HG02798 (cell line): ENCODE measurements around the gene NODAL.

Experiments
- ATAC-seq: cut with Tn5 transposase; IDR thresholded peaks from one replicate; pipeline ENCODE4 v1.9.1; 2021; ENCODE audit warnings: mild to moderate bottlenecking; ENCODE audit not compliant: unreplicated experiment, poor library complexity

Gene NODAL

DNA sequence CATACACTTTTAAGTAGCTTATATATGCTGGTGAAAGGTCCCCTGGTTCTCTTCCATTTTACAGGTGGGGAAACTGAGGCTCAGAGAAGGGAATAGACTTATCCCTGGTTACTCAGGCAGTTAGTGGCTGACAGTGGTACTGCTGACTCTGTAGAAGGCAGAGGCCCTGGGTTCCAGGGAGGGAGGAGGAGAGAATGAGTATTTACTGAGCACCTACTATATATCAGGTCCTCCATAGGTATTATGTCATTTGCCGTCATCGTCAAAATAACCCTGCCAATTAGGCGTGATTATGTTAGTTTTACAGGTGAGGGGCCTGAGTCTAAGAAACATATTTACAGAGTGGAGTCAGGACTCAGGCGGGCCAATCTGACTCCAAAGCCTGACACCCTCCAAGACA is 23.8 kb upstream of the NODAL start:
- no peak for ATAC-seq

GRCh38 chr10:70462349-70462984 is 21.0 kb upstream of the NODAL start:
- ATAC-seq = no peak

- ATAC-seq = no peak
These were observed 20.2 kb upstream of the NODAL start for GRCh38 chr10:70461397-70462348.

DNA sequence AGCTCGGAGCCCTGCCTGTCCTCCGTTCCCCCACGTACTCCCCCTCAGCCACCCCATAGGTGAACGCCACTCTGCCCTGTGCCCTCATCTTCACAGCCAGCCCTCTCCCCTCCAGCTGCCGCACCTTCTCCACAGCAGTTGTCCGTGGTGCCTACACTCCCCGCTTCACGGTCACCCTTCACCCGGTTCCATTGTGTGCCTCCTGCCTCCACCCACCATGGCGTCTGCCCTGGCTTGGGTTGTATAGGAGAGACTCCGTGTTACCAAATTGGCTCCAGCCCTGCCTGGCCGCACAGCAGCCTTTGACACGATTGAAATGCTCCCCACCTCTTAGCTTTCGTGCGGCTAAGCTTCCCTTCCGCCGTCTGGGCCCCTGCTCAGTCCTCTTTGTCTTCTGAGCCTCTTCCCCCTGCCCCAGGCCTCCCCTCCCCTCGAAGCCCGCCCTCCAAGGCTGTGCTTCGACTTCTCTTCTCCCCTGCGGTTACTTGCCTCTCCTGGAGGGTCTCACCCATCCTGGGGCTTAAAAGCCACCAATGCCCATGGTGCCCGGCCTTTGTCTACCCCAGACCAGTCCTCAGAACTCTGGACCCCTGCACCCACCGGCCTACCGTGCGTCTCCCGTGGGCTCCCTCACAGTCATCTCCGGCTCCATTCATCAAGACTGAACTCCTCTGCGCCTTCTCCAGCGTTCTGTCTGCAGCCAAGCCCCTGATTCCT is 18.5 kb upstream of the NODAL start:
- ATAC-seq = no peak

DNA sequence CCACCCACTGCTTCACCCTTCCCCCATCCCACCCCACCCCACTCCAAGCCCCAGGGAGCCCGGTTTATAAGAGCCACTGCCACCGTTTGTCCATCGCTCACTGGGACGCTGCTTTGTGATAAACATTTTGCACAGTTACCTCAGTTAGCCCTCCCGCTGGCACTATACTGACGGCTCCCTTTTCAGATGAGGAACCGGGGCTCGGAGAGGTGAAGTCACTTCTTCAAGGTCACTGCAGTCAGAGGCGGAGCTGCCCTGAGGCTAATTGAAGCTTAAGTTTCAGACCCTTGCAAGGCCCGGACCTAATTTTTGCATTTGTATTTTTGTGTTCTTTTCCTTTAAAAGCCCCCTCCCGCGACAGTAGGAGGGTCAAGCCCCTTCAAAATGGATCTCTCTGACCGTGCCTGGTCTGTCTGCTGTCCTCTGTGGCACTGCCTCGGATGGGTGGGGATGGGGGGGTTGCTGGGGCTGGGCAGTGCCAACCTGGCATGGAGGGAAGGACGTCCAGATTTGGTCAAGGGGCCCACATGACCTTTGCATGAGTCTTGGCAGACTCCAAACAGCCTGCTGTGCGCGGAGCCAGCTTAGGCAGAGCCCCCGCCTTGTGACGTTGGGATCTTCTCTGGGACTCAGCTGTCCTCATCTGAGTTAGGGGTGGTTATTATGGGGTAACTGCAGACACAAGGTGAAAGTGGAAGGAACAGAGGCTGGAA is 17.7 kb upstream of the NODAL start:
- ATAC-seq = no peak

DNA sequence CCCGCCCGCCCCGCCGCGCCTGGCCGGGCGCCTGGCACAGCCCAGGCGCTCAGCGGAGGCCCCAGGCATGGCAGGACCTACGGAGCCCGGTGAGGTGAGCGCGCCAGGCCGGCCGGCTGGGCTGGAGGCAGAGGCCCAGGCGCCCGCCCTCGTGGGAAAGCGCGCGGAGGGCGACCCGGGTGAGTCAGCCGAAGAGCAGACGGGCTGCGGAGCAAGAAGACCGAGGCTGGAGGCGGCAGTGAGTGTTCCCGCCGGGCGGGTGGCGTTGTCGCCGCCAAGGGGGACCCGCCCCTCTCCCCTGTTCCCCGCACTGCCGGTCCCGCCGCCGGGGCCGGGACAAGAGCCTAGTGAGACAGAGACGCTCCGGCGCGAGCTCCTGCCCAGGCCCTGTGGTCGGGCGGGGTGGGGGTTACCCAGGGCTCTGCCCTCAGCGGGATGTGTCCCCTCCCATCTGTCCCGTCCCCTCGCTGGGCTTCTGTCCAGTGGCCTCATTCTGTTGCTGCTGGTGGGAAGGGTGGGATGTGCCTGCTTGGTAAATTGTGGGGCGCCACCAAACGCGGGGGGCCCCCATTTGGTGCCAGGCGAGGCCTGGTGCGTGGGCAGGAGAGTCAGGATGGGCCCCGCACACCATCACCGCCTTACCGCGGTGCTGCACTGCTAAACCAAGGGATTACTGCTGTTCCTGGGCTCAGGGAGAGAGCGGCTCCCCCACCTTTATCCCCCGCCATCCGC is 17.0 kb upstream of the NODAL start:
- ATAC-seq = no peak

DNA sequence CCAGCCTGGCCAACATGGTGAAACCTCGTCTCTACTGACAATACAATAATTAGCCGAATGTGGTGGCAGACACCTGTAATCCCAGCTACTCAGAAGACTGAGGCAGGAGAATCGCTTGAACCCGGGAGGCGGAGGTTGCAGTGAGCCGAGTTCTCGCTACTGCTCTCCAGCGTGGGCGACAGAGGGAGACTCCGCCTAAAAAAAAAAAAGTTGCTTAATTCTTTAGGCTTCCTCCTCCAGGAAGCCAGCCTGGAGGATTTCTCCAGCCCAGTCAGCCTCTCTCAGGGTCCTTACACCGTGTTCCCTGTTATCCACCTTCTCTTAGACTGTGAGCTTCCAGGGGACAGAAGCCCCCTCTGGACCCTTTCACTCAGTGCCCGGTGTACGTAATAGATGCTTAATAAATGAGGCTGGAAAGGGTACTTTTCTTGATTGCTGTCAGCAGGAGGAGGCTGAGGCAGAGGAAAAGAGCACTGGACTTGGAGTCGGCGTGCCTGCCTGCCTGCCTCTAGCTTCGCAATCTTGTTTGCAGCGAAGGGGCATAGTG is 16.4 kb upstream of the NODAL start:
- ATAC-seq = no peak

DNA sequence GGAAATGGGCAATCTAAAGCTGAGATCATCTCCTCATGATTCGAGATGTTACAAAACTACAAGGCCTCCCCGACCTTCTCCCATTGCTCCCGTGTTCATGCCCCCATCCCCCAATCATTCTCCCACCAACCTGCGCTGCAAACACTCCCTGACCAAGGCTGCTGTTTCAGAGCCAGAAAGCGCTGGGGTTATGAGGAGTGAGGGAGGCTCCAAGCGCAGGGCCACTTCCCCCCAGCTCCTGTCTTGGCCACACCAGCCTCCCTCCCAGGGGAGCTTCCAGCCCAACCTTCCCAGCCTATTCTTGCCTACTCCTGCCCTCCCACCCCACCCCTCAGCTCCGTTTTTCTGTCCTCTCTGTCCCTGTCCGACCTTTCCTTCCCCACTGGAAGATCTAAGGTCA is 14.7 kb upstream of the NODAL start:
- ATAC-seq = no peak

GRCh38 chr10:70455213-70455630 is 13.7 kb upstream of the NODAL start:
- ATAC-seq = no peak

- ATAC-seq = no peak
These were observed 6.8 kb upstream of the NODAL start for GRCh38 chr10:70448236-70448635.

DNA sequence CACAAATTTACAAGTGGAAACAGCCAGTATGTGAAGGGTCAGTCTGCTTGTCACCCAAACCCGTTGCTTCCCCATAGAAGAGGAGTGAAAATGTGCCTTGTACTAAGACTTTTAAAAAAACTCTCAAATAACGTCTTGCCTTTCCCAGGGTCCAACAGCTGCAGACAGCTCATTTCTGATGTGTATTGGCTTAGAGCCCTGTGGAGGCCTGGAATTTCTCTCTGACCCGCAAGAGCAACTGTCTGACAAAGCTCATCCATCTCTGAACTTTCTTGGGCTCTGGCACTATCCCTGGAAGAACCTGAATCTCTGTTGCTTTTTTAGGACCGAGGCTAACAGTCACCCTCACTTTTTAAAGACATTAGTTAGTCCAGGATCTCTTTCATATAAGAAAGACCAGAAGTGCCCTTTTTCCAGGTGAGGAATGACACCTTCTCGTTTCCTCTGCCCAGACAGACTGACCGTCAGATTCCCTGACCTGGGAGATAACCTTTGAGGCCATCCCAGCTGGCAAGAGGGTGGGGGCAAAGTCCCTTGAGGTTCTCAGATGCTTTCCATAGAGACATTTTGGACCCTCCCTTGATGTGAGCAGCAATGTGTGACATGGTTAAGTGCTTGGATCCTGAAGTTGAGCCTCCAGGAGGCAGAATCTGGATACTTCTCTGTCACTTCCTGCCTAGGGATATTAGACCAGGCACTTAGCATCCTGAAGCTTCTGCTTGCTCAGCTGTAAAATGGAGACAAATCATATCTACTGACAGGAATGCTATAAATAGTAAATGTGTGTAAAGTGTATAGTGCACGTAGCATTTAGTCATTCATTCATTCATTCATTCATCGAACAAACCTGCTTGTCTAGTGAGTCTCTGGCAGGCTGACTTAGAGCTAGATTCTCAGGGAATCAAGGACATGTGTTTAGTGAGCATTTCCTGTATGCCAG is 4.5 kb upstream of the NODAL start:
- no peak for ATAC-seq

DNA sequence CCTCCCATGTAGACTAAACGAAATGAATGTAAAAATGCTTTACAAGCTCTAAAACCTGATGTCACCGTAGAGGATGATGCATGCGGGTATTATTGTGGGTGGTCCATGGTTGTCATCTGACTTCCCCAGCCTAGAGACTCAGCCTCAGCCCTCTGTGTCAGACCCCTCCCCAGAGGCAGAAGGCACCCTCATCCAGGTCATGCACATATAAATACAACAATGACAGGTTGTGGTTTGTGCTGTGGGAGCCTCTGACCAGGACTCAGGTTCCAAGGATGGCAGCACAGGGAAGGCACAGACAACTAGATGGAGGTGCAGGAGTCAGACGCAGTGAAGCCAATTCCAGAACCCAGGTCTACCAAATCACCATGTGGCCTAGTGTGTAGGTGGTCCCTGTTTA is 3.3 kb upstream of the NODAL start:
- no peak for ATAC-seq

DNA sequence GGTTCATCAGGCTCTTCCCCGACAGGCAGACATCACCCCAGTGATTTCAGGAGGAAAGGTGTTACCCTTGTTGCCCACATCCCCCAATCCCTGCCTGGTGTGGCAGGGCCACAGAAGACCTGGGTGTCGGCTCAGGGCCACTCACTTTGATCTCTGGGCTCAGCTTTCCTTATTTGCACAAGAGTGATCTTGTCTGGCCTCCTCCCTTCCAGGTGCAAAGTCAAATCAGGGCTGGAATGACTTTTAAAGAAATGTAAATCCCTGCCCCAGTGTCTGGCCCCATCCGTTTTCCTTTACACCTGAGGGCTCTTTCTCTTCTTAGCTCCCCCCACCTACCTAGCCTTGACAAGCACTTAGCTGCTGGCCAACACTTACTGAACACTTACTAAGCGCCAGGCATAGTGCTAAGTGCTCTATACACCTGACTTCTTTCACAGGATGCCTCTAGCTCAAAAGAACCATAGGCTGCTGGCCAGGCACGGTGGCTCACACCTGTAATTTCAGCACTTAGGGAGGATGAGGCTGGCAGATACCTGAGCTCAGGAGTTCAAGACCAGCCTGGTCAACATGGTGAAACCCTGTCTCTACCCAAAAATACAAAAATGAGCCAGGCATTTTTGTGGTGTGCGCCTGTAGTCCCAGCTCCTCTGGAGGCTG is 979 bp upstream of the NODAL start:
- no peak for ATAC-seq

GRCh38 chr10:70441895-70442309 is 421 bp upstream of the NODAL start:
- ATAC-seq = no peak

DNA sequence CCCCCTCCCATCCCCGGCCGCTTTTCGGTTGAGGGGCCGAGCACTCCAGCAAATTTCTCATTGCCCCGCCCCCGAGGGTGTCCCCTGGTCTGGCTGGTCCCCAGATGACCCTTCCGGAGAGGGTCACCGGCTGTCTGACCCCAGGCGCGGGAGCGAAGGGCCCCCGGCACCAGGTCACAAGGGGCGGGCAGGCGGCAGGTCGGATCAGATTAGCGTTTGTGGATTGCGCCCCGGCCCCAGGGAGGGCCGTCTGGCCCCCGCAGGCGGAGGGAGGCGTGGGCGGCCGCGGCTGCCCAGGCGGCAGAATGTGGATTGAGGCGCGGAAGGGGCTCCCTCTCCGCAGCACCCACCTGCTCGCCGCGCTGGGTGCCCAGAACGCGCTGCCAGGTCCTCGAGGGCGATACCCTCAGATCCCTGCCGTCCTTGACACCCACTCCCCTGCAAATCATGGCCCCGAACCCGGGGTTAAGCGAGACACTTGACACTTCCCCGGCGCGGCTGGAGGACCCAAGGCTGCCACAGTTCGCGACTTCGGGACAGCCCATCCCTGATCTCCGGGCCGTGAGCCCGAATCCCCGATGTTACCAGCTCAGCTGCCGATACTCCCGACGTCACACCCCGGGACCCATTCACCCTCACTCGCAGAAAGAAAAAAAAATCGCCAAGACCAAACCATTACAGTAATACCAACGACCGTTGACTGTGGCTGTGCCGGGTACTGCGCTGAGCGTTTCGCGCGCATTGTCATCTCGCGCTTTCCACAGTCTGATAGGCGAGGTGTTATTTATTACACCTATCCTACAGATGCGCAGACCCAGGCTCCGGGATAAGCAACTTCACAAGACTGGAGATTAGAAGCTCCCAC is 953 bp downstream of the NODAL start:
- no peak for ATAC-seq

DNA sequence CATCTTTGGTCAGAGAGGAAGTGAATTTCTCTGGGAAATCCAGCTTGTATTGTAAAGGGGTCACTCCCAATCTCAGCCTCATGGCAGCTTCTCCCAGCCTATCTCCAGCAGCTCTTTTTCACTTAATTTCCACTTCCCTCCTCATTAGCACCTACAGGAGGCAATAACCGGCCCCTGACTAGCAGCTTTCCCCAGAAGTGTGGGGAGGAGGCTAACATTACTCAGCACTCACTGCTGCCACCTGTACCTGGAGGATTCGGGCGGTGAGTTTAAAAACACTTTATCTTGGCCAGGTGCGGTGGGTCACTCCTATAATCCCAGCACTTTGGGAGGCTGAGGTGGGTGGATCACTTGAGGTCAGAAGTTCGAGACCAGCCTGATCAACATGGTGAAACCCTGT is 3.8 kb downstream of the NODAL start:
- ATAC-seq = no peak
